Sciatic nerve (tissue), 2 donors: Measurements from ENCODE around the gene NEGR1. TPM values are rescaled to one million over a fixed set of nuclear protein-coding genes. Genes with fewer than 3 reads are reported as not detected.

Experiments
- ATAC-seq: fragments of 200-7000 bp; cut with Tn5 transposase; one replicate; pipeline ENCODE4 v1.9.1; 2020; ENCODE audit warnings: mild to moderate bottlenecking, moderate library complexity
- DNase-seq: peaks from one replicate; pipeline ENCODE4 v3.0.0-alpha.2; 2020; ENCODE audit warnings: low spot score
- intact Hi-C: fragments of 100-400 bp; cut with DNase I; formaldehyde crosslinking; loops from one replicate; pipeline ENCODE4 v1.14.2; 2022
- total RNA-seq: library from RNA; stranded (reverse); fragmentation: NEBNext Ultra II Directional; extraction: Animal tissue kit (Norgen Biotek cat#: 25700); gene quantifications from one replicate; pipeline ENCODE4 v1.2.1, GENCODE V29; 2021
- donor health status: DM: no; HTN: no; CAD: no.
- donor health status: DM: no; HTN: no; CAD: no.

NEGR1 gene
- total RNA-seq, 1 donor from 2014 or later: 85.5 TPM

DNA sequence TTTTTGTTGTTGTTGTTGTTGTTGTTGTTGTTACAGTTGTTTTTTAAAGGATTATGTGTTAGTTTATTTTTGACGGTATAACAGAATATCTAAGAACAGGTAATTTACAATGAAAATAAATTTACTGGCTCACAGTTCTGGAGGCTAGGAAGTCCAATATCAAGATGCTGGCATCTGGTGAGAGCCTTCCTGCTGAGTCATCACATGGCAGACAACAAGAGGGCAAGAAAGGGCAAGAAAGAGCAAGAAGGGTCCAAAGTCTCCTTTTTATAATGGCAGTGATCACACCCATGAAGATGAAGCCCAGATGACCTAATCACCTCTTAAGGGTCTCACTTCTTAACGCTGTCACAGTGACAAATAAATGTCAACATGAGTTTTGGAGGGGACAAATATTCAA, 142.1 kb downstream of the NEGR1 start:
- intact Hi-C loops: no loop called here

GRCh38 chr1:72137656-72138055, 144.7 kb downstream of the NEGR1 start:
- ATAC-seq (no peak), DNase-seq (no peak)
- intact Hi-C loops: no loop called here

More for the DNA sequence above, 142.1 kb downstream of the NEGR1 start:
- DNase-seq (no peak), ATAC-seq (no peak)

GRCh38 chr1:72129869-72130268, 152.5 kb downstream of the NEGR1 start:
- intact Hi-C loops: no loop called here
- ATAC-seq (no peak), DNase-seq (no peak)

DNA sequence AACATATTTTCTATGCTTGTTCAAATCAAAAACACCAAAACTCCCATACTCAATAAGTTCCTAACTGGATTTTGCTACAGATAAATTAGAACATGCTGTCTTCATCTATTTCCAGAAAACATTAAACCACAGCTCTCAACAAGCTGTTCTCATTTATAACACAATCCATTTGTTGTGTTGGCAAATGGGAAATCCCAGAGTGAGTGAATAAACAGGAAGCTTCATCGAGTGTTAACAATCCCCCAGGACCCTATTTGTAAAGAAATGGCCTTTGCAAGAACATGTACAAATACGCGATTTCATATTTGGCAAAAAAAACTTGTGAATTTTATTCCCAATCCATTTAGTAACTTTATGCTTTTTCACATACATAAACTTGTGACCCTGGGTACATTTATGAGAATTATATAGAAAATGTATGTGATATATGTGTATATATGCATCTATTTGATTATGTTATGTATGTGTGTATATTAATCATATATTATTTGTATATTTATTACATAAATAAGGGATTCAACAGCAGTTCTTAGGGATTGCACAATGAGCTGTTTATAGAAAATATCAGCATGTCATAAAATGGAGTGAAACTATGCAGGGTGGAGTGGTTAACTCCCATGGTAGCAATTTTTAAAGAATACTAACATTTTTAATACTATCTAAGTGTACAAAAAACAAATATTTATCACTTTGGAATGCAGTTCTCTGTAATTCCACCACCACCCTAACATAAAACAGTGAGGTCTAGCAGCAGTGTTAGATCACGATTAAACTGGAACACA, 160.0 kb downstream of the NEGR1 start:
- ATAC-seq: peak; percentile 91
- intact Hi-C loops: no loop called here
- DNase-seq: no peak

GRCh38 chr1:72119491-72119890, 162.8 kb downstream of the NEGR1 start:
- ATAC-seq (no peak), DNase-seq (no peak)
- intact Hi-C loops: no loop called here

- ATAC-seq (no peak), DNase-seq (no peak)
- intact Hi-C loops: no loop called here
These were observed 164.7 kb downstream of the NEGR1 start for GRCh38 chr1:72117621-72118020.

- ATAC-seq (no peak), DNase-seq (no peak)
- intact Hi-C loops: no loop called here
These were observed 167.0 kb downstream of the NEGR1 start for GRCh38 chr1:72115290-72115689.

GRCh38 chr1:72111662-72112061, 170.7 kb downstream of the NEGR1 start:
- intact Hi-C loops: no loop called here
- ATAC-seq (no peak), DNase-seq (no peak)

DNA sequence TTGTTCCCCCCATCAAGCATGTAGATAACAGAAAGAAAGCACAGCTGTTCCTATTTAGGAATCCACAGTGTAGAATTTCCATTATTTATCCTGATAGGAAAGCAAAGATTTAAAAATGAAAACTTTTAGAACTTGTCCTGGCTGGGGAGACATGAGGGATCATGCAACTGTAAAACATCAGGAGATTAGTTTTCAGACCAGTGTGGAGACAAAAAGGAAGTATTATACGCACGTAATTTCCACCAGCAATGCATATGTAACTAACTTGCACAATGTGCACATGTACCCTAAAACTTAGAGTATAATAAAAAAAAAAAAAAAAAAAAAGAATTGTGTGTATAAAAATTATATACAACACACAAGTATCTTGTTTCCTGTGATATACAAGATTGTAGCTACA, 172.4 kb downstream of the NEGR1 start:
- DNase-seq: no peak
- ATAC-seq: no peak
- intact Hi-C loops: no loop called here

DNA sequence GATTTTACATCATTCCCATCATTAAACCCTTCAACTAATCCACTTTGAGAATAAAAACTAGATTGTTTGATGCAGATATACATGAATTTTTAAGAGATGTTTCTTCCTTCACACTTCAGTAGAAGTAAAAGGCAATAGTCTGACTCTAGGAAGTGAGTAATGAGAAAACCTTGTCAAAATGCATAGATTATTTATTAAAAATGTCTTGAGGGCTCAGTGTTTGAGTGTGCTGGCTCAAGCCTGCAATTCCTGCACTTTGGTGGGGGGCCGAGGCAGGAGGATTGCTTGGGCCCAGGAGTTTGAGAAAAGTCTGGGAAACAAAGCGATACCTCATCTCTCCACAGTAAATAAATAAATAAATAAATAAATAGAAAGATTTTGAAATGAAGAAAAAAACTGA, 177.1 kb downstream of the NEGR1 start:
- intact Hi-C loops: no loop called here
- DNase-seq (no peak), ATAC-seq (no peak)

DNA sequence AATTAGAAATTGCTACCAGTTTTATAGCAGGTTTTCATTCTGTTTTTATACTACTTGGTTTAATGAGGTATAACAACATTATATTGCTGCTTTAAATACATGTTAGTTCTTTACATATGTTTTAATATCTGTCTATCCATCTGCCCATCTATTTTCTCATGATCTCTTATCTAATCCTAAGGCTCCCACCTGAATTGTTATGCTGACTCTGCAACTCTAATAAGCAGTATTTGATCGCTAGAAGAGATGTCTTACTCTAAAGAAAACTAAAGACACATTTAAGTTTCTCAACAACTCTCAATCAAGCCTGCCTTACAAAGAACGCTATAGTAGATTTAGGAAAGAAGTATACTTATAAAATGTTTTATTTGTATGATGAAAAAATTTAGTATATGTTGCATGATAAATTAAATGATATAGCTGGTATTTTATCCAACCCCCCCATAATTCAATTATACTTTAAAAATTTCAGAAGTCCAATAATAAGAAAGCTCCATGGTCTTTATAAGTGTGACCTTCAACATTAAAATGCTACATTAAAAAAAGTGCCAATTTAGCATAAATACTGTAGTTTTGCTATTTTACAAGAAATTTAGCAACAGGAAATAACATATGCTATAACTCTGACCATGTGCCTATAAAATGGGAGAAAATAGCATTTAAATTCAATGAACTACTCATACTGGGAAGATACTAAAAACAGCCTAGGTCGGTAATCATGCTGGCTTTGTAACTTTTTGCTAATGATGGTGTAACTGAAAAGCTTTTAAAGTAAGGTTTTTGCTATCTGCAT, 180.3 kb downstream of the NEGR1 start:
- intact Hi-C loops: no loop called here
- no peak for ATAC-seq
- DNase-seq: no peak

DNA sequence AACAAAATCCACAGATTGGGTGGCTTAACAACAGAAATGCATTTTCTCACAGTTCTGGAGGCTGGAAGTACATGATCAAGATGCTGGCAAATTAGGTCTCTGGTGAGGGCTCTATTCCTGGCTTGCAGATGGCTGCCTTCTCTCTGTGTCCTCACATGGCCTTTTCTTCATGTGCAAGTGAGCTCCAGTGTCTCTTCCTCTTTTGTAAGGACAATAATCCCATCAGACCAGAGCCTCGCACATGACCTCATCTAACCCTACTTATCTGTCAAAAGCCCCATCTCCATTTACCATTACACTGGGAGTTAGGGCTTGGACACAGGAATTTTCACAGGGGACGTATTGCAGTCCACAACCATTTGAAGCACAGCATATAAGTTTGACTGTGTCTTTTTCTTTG, 181.6 kb downstream of the NEGR1 start:
- no peak for DNase-seq
- ATAC-seq: no peak
- intact Hi-C loops: no loop called here

DNA sequence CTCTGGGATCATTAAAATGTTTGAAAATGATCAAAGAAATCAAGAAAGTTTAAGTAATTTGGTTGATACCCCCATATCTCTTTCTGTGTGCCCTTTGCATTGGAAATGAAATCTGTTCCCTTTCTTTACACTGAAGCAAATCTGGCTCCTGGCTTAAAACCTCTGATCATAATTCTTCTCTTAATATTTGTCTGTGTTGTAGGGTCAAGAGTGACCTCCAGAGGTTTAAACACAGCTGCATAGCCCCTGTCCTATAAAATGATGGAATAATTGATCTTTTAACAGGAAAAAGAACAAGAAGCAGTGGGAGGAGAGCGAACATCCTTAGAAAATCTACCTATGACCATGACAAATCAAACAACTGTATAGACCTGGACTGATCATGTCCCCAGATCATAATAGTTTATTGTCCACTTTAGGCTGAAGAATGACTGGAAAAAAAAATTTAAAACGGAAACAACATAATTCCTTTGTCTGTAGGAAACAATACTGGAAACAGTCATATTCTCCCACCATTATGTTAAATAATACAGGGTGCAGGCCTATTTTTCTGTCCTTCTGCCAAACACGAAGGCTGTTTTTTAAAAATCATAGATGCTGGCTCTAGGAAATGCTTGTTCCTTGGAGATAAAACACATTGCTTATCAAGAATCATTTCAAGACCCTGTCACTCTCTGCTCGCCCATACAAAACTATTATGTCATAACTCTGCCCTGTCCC, 184.3 kb downstream of the NEGR1 start:
- DNase-seq (no peak), ATAC-seq (no peak)
- intact Hi-C loops: no loop called here

DNA sequence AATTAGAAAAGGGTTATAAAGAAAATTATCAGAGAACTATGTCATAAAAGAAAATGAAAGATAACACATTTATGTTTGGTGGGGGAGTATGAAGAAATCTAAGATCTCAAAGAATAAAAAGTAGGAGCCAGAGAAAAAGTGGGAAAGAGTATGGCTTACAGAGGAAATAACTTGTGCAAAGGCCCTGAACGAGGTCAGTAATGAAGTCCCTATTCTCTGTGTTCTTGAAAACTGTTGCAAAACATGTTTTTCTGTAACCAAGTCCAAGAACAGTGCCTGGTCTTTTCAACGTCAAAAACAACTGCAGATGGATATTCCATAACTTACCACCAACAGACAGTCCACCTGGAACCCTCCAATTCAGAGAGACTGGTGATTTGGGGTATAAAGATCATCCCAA, 188.1 kb downstream of the NEGR1 start:
- intact Hi-C loops: no loop called here
- no peak for DNase-seq
- no peak for ATAC-seq

DNA sequence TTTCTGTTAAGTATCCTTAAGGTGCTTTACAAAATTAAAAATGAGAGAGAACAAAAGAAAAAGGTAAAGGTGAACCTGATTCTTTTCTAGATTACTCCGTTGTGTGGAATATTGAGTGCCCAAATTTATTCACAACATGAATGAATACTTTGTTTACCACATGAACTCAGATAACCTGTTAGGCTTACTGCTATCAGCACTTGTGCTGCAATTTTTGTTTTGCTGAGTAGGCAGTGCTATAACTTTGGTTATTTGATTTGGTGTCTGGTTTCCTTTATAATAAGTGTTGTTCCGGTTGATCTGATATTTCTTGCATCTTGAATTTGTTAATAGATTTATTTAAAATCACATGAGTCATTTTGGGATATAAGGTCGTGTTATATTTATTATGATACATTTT, 195.9 kb downstream of the NEGR1 start:
- DNase-seq: no peak
- ATAC-seq: no peak
- intact Hi-C loops: no loop called here

DNA sequence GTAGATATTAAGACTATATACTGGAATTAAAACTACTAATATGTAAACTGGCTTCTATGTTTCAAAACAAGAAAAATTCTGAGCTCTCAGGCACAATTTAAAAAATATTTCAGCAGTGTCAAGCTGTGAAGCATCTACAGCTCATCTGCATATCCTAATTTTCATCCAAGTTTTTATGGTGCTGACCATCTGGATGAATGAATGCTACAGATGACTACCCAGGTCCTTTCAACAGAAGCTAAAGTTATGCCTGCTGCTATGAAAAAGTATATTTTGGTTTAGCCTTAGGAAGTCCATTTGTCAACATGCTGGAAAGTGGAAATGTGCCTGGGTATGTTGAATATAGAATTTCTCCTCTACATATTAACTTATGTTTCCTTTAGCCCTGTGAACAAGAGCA, 206.9 kb downstream of the NEGR1 start:
- intact Hi-C loops: no loop called here
- no peak for ATAC-seq
- no peak for DNase-seq

- DNase-seq: no peak
- intact Hi-C loops: no loop called here
- no peak for ATAC-seq
These were observed 215.9 kb downstream of the NEGR1 start for GRCh38 chr1:72066431-72066830.

GRCh38 chr1:72064196-72065075, 217.9 kb downstream of the NEGR1 start:
- intact Hi-C loops: no loop called here
- no peak for DNase-seq
- ATAC-seq: peak; percentile 61
